Hematopoietic multipotent progenitor cell treated with erythropoietin and hydrocortisone succinate and interleukin-3 and kit ligand, for 15 days (in vitro differentiated cells): ENCODE results near the gene STRIP1.
"Not testable (repeated sequence)": the region's sequence is repeated elsewhere in the genome, so short reads cannot be mapped to it uniquely, and the experiment has no call there.

Experiments
- DNase-seq: peaks from one replicate; pipeline ENCODE4 v3.0.0-alpha.2; 2015; ENCODE audit warnings: low spot score

STRIP1 gene

DNA sequence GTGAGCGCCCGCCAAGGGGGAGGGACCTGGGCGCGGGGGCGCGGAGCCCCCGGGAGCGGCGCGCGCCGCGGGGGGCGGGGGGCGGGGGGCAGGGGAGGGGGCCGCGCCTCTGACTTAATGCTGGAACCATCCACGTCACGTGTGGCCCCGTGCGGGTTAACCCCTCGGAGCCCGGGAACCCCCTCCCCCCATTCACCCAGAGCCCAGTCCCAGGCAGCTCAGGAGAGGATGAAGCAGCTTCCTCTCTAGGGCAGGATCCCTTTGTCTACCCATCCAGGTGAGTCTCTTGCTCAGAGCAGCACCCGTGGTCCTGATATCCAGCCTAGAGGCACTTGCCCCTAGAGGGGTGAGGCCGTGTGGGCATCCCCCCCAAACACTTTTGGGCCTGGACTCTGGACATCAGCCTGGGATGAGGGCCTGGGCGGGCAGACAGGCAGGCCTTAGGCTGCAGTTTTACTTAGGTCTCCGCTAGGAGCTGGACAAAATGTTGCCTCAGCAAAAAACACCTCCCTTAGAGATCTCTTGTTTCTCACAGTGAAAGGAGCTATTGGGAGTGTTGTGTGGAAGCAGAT, 36.3 kb downstream of the STRIP1 start, which contains the start of gene ALX3:
Gene ALX3 (minus strand): TSS at position 2 of the 572 bp plus-strand sequence. CDS start 60 bp downstream, outside the sequence.
- no peak for DNase-seq

DNA sequence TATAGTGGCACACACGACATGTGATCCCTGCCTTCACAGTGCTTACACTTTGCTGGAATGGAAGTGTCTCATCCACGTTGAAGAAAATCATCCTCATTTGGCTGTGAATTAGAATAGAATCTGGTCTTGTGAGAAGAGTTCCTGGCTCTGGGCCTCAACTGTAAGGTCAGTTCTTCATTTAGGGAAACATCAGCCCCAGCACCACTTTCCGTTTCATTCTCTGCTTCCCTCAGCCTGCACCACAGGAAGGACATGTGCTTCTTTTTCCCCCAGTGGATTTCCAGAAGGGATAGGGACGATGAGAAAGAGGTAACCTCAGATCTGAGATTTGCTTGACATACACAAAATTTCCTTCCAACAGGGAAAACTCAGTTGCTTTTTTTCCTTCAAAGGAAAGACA, 39.7 kb downstream of the STRIP1 start:
- DNase-seq = no peak

DNA sequence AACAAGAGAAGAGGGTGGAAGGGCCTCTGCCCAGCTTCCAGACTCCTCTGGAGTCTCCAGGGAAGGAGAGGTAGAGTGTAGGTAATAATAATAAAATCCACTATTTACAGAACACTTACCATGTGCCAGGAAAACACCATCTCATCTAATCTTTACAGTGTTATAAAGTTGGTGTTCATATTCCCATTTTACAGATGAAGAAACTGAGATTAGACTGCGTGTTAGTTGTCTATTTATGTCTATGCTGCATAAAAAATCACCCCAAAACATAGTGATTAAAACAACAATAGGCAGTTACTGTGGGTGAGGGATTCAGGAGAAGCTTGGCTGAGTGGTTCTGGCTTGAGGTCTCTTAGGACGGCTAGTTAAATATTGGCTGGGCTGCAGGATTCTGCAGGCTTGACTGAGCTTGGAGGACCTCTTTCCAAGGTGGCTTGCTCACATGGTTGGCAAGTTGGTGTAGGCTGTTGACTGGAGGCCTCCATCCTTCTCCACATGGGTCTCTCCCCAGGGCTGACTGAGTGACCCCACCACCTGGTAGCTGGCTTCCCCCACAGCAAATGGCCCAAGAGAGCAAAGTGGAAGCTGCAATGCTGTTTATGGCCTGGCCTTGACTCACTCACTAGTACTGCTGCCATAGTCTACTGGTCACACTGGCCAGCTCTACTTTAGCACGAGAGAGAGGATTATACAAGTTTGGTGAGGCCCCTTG, 42.5 kb downstream of the STRIP1 start:
- no peak for DNase-seq

DNA sequence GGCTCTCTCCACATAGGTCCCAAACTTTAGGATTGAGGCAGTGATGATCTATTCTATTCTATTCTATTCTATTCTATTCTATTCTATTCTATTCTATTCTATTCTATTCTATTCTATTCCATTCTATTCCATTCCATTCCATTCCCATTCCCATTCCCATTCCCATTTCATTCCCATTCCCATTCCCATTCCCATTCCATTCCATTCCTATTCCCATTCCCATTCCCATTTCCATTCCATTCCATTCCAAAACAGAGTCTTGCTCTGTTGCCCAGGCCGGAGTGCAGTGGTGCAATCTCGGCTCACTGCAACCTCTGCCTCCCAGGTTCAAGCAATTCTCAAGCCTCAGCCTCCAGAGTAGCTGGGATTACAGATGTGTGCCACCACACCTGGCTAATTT, 45.6 kb downstream of the STRIP1 start:
- DNase-seq = not testable (repeated sequence)

DNA sequence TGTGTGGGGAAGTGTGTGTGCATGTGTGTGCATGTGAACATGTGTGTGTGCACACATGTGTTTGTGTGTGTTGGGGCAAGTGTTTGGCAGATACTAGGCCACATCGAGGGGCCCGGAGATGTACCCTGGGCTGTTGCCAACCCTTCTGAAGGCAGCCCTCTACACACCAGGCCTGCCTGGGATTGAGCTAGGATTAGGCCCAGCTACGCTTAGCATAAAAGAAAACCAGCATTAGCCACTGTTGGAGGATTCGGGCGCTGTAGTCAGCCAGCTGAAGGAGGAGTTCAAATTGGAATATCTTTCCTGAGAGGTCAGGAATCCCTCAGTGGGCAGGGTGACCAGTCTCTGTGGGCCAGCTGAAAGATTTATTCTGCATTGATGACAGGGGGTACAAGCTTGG, 46.6 kb downstream of the STRIP1 start:
- DNase-seq = no peak

DNA sequence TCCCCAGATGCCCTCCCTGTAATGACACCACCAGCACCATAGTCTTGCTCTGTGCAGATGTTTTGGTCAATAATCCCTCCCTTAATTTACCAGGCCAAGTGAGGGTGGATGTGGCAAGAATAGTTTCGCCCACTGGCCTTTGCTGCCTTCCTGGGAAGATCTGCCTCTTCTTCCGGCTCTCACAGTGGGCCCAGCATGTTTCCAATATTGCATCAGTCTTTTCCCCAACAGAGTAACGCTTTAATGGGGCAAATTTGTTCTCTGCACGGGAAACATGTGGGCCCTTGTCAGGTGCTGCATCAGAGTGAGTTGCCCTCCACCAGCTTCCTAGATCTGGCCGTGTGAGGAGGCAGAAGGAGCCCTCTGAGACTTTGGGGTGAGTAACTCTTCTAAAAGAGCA, 48.1 kb downstream of the STRIP1 start:
- no peak for DNase-seq

DNA sequence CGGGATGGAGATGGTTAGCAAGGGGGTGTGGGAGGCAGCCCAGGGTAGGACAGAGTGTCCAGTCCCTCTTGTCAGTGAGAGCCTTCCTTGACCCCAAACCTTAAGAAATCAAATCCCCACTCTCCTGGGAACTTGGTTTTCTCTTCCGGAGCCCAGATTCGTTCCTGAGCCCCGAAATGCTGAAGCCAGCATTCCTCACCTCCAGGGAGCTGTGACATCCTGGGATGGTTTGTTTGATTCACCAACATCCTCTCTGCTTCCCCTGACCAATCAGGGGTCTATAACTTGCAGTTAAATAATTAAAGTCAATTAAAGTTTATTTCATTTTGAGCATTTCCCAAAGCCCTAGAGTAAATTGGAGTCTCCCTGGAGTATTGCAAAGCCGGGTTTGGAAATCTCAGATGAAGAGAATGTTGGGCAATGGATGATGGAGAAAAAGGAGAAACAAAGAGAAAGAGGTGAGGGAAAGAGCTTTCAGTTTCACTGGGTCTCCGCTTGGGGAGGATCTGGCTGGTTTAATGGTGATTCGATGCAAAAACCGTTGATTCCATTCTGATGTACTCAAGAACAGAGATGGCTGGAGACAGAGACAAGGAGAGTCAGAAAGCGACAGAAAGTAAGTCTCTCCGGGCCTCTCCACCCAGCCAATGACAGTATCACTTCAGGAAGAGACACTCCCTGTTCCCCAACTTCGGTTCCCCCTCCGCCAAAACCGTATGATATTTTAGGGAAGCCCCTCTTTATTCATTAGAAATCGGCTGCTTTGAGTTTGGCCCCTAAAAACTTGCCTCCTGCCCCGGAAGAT, 48.8 kb downstream of the STRIP1 start:
- no peak for DNase-seq

DNA sequence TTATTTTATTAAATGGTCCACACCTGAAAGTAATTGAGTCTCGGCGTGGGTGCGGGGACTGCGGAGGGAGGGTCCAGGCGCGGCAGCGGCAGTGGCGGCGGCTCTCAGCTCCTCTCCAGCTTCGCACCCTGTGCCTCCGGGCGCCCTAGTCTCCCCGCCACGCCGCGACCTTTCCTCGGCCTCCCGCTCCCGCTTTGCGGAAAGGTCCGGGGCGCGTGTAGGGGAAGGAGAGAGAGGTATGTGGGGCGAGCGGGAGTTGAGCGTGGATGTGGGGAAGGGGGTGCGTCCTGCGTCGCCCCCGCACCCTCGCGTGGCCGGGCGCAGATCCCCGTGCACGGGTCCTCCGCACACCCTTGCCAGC, 49.4 kb downstream of the STRIP1 start:
- no peak for DNase-seq

DNA sequence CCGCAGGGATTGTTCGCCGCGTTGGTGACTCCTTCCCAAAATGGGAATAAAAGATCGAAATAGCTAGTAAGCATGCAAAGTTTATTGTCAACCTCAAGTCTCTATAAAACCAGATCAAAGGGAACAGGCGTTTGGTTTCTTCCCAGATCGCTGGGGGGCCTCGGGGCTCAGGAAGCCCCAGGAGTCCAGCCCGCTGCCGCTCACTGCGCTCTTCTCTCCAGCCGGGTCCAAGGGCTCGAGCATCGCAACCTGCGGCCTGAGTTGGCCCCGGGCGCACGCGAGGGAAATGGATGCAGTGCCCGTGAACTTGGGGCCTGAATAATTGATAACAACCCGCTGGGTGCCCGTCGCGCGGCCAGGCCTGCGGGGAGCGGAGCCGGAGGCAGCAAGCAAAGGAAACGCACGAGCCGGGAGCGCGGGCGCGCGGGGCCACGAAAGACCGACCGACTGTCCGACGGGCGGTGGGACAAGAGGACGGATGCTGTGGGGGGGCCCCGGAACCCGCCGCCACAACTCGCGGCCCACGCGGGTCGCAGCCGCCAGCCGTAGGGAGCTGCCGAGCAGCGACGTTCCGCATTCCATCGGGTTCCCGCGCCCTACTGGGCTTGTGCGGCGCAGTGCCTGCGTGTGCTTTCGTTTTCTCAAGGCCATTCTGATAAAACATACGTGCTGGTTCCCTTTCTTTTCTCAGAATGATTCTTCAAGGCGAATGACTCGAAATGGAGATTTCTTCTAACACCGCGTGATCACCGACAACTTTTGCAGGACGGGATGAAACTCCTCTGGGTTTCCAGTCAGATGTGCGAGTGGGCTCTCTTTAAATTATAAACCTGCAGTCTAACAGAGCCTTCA, 50.0 kb downstream of the STRIP1 start:
- DNase-seq = no peak

DNA sequence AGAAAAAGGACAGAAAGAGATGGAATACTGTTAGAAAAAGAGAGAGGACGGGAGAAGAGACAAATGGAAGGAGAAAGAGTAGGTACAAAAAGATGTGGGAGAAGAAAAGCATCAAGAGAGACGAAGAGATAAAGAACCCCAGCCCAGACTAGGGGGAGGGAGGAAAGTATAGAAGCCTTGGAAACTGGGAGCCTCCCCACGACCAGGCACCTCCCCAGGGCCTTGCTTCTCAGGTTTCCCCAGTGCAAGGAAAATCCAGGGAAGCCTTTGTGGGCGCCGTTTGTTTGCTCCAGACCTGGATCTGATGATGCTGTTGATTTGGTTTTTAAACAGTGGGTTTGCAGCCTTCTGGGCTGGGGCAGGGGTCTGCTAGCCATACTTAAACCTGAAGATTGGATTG, 51.2 kb downstream of the STRIP1 start:
- no peak for DNase-seq

DNA sequence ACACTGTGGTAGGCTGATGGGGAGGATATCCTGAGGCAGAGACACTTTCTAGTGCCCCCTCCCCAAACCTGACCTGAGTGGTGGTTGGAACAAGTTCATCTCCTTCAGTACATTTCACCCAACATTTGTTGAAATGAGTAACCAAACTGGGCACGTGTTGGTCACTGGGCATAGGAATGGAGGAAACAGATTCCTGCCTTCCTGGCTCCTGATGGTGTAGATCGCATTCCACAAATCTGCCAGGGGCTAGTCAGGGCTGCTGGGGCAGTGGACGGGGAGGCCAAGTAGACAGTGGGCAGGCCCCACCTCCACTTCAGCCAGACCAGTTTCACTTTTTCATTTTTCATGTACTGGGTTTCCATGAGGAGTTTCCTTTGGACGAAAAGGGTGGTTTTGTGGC, 52.5 kb downstream of the STRIP1 start:
- no peak for DNase-seq

DNA sequence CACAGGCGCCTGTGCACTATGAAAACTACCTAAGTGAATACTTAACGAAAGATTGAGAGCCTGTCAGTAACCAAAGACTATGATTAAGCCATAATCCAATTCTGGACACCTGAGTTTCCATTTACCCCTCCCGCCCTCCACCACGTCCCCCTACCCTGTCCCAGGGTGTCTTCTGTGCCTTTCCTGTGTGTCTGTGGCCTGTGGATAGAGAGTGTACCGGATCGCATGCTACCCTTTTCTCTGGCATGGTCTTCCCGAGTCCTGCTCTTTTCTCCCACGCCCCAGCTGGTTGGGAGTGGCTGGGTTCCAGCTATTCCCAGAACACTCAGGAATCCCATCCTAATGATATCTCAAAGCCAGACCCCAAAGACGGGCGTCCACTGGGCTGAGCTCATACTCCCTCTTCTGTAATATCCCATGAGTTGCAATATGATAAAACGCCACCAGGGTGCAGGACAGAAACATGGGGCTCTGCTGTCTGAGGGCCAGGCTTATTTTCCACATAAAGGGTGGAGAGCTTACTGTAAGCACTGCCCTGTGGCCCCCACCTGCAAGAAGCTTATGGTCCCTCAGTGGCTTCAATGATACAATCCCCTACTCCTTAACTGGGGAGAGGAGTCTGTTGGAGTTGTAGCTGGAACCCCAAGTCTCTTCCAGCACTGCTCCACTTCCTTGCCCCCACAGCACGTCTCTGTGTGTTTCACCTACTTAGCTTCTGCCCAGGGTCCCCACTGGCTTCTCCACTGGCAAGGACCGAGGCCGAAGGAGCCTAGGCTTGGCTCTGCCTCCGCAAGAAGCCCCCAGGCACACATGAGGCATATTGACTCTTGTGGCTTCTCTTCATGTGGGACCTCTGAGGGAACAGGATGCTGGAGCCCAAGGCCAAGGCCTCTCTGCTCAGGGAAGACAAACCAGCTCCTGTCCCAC, 53.7 kb downstream of the STRIP1 start:
- peak; percentile 49 for DNase-seq

DNA sequence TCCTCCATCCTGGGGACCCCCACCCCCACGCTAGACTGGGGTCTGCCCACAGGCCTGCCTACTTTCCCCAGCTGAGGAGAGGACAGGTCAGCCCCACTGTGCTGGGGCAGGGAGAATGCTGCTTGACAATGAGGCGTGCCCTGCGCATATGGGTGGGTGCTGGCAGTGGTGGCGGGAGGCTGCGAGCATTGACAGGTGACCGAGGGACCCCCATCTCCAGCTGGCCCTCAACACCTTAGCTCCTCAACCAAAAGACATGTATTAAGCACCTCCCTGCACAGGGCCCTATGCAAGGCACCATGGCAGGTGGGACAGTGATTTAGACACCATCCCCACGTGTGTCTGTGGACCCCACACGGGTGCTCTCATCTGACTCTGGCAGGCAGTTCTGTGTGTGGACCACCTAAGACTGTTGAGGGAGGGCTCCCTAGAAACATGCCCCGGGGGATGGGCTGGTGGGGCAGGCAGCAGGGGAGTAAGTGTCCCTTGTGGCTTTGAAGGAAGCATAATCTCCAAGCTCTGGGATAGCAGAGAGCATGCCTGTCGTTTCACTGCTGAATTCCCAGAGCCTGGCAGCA, 54.4 kb downstream of the STRIP1 start:
- DNase-seq = no peak

DNA sequence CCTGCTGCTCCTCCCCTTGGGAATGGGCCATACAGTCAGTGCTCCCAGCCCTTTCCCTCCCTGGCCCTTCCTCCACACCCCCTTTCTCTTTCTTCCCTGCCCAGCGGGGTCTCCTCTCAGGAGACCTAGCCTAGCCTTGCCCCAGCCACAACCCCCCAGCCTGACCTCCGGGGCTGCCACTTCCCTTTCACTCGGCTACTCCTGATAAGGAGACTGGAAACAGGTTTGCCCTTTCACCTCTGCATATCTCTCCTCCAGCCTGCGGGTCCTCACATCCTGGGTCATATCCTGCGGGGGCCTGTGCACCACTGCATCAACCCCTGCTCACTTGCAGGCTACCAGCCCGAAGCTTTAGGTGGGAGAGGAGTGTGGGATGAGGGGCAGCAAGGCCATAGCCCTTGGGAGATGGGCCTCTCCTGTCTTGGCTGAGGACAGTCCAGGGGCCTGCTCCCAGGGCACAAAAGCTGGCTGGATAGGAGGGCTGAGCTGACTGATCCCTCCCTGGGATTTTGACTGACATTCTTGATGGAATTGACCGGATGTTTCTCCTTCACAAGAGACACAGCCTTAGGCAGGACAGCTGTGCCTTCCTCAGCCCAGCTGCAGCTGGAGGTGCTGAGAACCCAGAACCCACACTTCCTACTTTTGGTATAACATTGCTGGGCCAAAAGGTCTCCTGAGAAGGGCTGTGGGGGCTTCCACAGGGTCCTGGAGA, 55.3 kb downstream of the STRIP1 start:
- no peak for DNase-seq

DNA sequence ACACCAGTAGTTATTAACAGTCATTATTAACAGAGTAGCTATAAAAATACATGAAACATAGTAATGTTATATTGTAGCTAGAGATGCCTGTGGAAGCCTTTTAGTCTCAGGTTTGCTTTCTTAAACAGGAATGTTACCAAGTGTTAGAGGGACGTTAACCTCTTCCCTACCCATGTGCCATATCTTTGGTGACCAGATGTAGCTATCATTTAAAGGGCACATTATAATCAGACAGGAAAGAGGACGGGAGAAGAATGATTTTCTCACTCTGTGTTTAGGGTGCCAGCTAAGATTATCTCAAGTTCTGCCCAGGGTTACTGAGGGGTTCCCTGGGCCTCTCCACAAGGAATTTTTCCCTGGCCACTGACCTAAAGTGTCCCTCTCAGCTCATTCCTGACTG, 57.0 kb downstream of the STRIP1 start:
- DNase-seq = no peak

DNA sequence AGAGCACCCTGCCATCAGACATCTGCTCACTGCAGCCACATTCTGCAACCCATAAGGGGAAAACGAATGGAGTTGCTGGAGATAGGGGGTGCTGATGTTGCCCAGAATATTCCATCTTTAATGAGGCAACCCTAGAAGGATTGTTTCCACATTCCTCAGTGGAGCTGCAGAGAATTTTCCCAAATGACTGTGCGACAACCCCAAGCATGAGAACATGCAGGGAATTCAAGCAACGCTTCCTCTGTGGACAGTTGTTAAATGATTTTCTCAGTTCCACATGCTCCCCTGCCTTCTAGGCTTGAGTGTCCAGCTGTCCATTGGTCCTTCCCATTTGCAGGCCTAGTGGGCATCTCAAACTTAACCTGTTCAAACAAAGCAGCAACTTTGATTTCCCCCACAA, 57.4 kb downstream of the STRIP1 start:
- no peak for DNase-seq

DNA sequence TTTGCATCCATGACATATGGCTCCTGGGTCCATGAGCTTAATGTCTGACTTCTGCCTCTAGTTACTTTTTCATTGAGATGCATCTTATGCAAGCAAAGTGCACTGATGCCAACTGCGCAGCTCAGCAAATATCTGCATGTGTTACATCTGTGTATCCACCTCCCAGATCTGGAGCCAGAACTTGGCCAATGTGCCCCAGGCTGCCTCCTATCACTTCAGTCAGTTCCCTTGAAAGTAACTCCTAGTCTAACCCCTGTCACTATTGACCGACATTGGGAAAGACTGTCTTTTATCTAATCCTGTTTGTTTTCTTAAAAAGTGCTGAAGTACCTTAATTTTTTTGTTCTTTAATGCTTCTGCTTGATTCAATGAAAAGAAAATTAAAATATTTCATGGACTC, 58.6 kb downstream of the STRIP1 start:
- no peak for DNase-seq

DNA sequence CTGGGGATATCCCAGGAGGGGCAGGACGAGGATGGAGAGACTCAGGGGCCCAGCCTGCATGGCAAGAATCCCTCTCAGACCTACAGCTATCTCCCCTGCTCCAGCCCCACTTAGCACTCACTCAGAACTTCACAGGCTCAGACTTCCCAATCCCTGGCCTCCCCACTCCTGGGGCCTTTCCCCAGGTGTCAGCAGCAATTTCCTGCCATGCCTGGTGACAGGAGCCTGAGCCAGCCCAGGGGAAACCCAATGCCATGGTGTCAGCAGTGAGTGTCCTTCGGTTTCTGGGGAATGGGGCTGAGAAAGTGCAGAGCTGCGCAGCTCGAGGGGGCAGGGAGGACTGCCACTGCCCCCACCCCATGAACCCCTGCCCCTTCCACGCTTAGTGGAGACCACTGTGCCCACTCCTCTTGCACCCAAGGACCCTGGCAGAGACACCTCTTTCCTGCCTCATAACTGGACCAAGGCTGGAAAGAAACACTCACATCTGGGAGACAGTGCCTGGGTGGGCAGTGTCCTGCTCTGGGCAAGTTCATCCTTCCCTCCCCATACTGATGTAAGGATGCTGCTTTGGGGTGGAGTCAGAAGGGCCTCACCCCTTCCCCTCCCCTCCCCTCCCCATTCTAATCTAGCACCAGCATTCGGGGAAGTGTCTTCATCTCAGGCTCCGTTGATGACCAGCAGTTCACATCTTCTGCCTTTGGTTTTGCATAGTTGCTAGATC, 60.7 kb downstream of the STRIP1 start:
- no peak for DNase-seq

DNA sequence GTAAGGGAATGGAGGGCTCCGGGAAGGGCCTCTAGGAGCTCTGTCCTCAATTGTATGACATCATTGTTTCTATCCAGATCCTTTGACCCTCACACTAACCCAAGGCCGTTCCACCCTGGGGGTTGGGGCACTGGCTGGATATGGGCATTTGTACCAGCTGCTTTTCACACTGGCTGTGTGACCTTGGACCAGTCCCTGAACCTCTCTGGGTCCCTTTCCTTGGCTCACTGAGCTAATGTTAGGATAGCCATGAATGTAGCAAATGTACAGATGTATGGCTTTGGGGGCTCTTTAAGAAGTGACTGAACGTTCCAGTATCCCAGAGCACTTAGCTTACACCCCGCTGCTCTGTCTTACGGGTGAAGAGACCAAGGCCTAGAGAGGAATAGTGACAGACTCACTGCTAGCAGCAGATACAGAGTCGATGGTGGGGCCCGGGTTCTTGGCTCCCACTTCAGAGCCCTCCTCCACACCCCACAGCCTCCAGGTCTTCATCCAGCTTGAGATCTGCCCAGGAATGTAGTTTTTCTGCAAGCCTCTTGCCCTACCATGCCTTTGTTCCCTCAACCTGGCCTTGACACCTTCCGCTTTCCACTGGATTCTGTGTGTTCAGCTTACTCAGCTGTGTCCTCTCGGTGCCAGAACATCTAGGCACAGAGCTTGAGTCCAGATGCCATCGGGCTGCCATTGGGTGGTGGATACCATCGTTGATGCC, 63.2 kb downstream of the STRIP1 start:
- DNase-seq = no peak
